GM12892 (cell line): ENCODE measurements around the gene WWOX.

Experiments used
- POLR2A ChIP-seq: IDR thresholded peaks from 2 replicates; pipeline ENCODE4 v1.6.1; 2011; ENCODE audit warnings: low read depth, low read length, control low read depth
- POLR2AphosphoS5 ChIP-seq: IDR thresholded peaks from 2 replicates; pipeline ENCODE4 v1.6.1; 2011; ENCODE audit warnings: low read depth, low read length, control low read depth
- TAF1 ChIP-seq: IDR thresholded peaks from 2 replicates; pipeline ENCODE4 v1.6.1; 2011; ENCODE audit warnings: low read depth, mild to moderate bottlenecking, control low read depth, low read length, borderline replicate concordance

GRCh38 chr16:78939597-78939996, 840.1 kb downstream of the WWOX start:
- TF ChIP-seq POLR2A, result no peak
- no peak for TF ChIP-seq TAF1
- no peak for TF ChIP-seq POLR2AphosphoS5
